Adrenal gland (tissue), 12 donors: ENCODE results near the gene AP2A2. TPM values are rescaled to one million over a fixed set of nuclear protein-coding genes. Genes with fewer than 3 reads are reported as not detected.

Source experiments
- DNase-seq, 7 donors: peaks; one replicate each; pipeline ENCODE4 v3.0.0-alpha.2; 2019 to 2020
- H3K27ac ChIP-seq, 5 donors: fragments of 200-600 bp; sonication (generic) in 4 of 5; 1 replicate in 3 of 5; 2 replicates in 2 of 5; pipeline versions ENCODE4 v1.5.1 to v1.8.0; 2016 to 2020; ENCODE audit warnings: mild to moderate bottlenecking in 1 of 5
- H3K27me3 ChIP-seq: fragments of 200-600 bp; 2 replicates; pipeline ENCODE4 v1.8.0; 2021
- H3K36me3 ChIP-seq, 2 donors: fragments of 200-600 bp; replicated peaks in 1 of 2; 1 replicate in 1 of 2; 2 replicates in 1 of 2; pipeline versions ENCODE4 v1.5.1 to v1.8.0; 2018 to 2022
- H3K4me1 ChIP-seq, 2 donors: fragments of 200-600 bp; replicated peaks in 1 of 2; 1 replicate in 1 of 2; 2 replicates in 1 of 2; pipeline versions ENCODE4 v1.5.1 to v1.8.0; 2018 to 2021
- H3K4me3 ChIP-seq, 4 donors: fragments of 200-600 bp; sonication (generic) in 3 of 4; one replicate each; pipeline ENCODE4 v1.5.1; 2016 to 2018
- H3K9me3 ChIP-seq, 3 donors: fragments of 200-600 bp; sonication (generic) in 1 of 3; replicated peaks in 1 of 3; 1 replicate in 2 of 3; 2 replicates in 1 of 3; pipeline versions ENCODE4 v1.5.1 to v1.8.0; 2016 to 2021
- POLR2A ChIP-seq, 2 donors: fragments of 450-650 bp; IDR thresholded peaks; one replicate each; pipeline ENCODE4 v1.6.1; 2017; ENCODE audit warnings: antibody characterized with exemption in 2 of 2, mild to moderate bottlenecking in 2 of 2, moderate library complexity in 1 of 2
- WGBS, 4 donors: extraction: QIAGEN DNeasy Blood & Tissue Kit in 2 of 4; methylation state at CpG; one replicate each; pipeline versions ENCODE4 v1.1.5 to v1.1.7; 2013 to 2017; 5-methylcytosine and 5-hydroxymethylcytosine counted together
- intact Hi-C, 2 donors: fragments of 100-400 bp; cut with DNase I; formaldehyde crosslinking; loops; one replicate each; pipeline versions ENCODE4 v1.14.1 to v1.15.0; 2022 to 2023
- polyA plus RNA-seq, 3 donors: library from polyadenylated mRNA; stranded (reverse); fragments of 200-250 nt in 2 of 3; fragments of 350-450 nt in 1 of 3; fragmentation: Illumina TruSeq in 1 of 3; extraction: RNeasy Lipid Tissue Mini Kit (QIAGEN cat#74804) in 1 of 3; gene quantifications; one replicate each; pipeline ENCODE4 v1.2.3, GENCODE V29; 2013 to 2014
- total RNA-seq, 9 donors: library from RNA; depleted of rRNA in 4 of 9; stranded (reverse); fragments of >200 nt in 4 of 9; fragments of 120-200 nt in 1 of 9; fragmentation: NEBNext Ultra II Directional in 1 of 9; extraction: Animal tissue kit (Norgen Biotek cat#: 25700) in 1 of 9; gene quantifications; one replicate each; pipeline versions ENCODE4 v1.1.0 to v1.2.4, GENCODE V29; 2013 to 2023
- TF ChIP-seq, protein P1 (sequence below), 6 experiments: fragments of 450-650 bp in 4 of 6; fragments of 200-600 bp in 2 of 6; sonication (generic) in 1 of 6; IDR thresholded peaks; 1 replicate in 5 of 6; 2 replicates in 1 of 6; pipeline versions ENCODE4 v1.5.1 to v1.8.0; 2016 to 2021; ENCODE audit warnings: antibody characterized with exemption in 6 of 6, mild to moderate bottlenecking in 2 of 6, moderate library complexity in 1 of 6
- donor health status: healthy with polysubstance abuse.
- donor health status: Bipolar disorder and iron deficiency.
- donor health status: DM: yes; HTN: yes; CAD: no.
- donor health status: DM: no; HTN: no; CAD: no.
- donor health status: DM: no; HTN: no; CAD: no.
- donor health status: DM: yes; HTN: yes; CAD: no.

The AP2A2 gene
- total and polyA plus RNA-seq, 12 donors: 15.3 to 115 (median 73.1) TPM

DNA sequence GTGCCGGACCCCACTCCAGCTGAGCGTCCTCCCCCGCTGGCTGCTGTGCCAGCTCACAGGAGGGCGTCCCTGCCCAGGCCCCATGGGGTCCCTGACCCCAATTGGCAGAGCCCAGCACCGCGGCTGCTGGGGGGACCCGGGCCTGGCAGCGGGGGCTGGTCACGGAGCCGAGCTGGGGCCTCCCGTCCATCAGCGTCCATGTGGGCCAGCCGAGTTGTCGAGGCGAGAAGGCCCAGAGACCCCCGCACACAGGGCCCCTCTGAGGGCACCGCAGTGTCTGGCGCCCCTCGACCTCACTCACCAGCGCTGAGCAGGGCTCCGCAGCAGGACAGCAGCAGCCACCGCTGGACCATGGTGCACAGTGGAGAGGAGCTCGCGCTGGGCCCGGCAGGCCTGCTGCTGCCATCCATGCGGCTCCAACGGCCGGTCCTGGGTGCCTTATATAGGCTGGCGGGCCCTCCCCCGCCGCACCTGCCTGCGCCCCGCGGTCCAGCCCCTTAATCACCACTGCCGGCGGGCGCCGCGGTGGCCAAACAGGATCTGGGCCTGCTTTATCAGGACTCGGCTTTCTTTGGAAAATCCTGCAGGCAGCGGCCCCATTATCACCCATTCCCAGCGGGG, 110.7 kb downstream of the AP2A2 start, which contains the start of gene MUC6:
TSS of gene MUC6 (minus strand) at position 416 of the 621 bp plus-strand sequence. CDS start at position 353, 63 bp downstream.
- Histone ChIP-seq H3K27me3 (peaks cover 3% of the 10 kb centered on the region), H3K4me3 (no peak within 1 kb of the TSS), H3K36me3 (no peaks in the 10 kb centered on the region), H3K27ac (no peak within 1 kb of the TSS), H3K9me3 (no peaks in the 10 kb centered on the region), H3K4me1 (peaks cover 0 to 4% of the 10 kb centered on the region in 2 donors)
- no peak for DNase-seq
- intact Hi-C loops: no loop called here
- WGBS, 4 donors: 73 to 79% methylated on average over 38 to 39 of the region's 42 CpGs; no CpG with 5 or more reads in 2 of the 4 donors
- no peak for TF ChIP-seq POLR2A (IDR thresholded peaks at IDR 0.05)
- TF ChIP-seq, protein P1, sequence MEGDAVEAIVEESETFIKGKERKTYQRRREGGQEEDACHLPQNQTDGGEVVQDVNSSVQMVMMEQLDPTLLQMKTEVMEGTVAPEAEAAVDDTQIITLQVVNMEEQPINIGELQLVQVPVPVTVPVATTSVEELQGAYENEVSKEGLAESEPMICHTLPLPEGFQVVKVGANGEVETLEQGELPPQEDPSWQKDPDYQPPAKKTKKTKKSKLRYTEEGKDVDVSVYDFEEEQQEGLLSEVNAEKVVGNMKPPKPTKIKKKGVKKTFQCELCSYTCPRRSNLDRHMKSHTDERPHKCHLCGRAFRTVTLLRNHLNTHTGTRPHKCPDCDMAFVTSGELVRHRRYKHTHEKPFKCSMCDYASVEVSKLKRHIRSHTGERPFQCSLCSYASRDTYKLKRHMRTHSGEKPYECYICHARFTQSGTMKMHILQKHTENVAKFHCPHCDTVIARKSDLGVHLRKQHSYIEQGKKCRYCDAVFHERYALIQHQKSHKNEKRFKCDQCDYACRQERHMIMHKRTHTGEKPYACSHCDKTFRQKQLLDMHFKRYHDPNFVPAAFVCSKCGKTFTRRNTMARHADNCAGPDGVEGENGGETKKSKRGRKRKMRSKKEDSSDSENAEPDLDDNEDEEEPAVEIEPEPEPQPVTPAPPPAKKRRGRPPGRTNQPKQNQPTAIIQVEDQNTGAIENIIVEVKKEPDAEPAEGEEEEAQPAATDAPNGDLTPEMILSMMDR (IDR thresholded peaks at IDR 0.05): no peak

DNA sequence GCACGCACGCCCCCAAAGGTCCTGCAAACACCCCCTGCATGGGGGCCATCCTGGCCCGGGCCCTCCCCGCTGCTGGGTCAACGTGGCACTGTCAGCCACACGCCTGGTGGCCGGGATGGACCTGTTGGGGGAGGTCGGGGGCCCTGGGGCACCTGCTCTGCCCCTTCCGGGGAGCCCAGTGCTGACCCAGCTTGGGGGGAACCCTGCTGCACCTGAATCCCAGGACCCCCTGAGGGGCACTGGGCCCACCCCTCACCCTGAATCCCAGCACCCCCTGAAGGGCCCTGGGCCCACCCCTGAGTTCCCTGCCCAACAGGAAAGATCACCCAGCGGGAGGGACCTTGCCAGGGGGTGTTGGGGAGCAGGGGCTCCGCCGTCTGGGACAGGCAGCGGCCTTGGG, 111.3 kb downstream of the AP2A2 start:
- H3K36me3 ChIP-seq: no peaks in the 10 kb centered on the region
- TF ChIP-seq, protein P1 (IDR thresholded peaks at IDR 0.05): no peak
- no peak for TF ChIP-seq POLR2A (IDR thresholded peaks at IDR 0.05)
- H3K4me1 ChIP-seq: peaks cover 0 to 4% of the 10 kb centered on the region in 2 donors
- no peak for DNase-seq
- no peak overlapping the region for H3K4me3 ChIP-seq
- intact Hi-C loops: no loop called here
- H3K27me3 ChIP-seq: peaks cover 4% of the 10 kb centered on the region
- no peaks in the 10 kb centered on the region for H3K9me3 ChIP-seq
- WGBS, 4 donors: 64 to 72% (median 66%) methylated on average over 4 to 13 of the region's 13 CpGs; no CpG with 5 or more reads in 1 of the 4 donors
- H3K27ac ChIP-seq: no peak overlapping the region

DNA sequence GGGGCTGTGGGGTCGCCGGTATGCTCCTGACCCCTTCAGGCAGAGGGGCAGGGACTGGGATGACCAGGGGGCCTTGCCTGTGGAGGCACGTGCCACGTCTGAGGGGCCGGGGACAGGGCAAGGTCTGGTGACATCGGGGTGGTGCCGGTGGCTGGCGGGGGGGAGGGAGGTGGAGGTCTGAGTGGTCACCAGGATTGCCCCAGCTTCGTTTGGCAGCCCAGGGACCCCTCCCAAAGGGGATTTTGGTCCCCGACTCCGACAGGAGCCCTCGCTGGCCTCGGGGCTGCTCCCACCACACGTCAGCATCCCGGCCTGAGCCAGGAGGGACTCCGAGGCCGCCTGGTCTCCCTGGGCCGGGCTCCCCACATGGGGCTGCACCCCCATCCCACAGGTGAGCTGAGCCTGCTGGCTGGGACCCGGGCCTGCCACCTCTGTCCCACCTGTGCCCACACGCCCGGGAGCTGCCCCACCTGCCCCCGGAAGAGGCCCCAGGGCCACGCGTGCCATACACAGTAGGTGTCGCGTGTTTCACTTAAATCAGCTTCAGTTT, 111.9 kb downstream of the AP2A2 start:
- no peaks in the 10 kb centered on the region for H3K9me3 ChIP-seq
- 80 to 97% (median 84%) methylated on average over 6 to 26 of the region's 26 CpGs for WGBS, 4 donors
- H3K4me1 ChIP-seq: peaks cover 0 to 4% of the 10 kb centered on the region in 2 donors
- no peaks in the 10 kb centered on the region for H3K36me3 ChIP-seq
- intact Hi-C loops: no loop called here
- no peak for DNase-seq
- TF ChIP-seq, protein P1 (IDR thresholded peaks at IDR 0.05): no peak
- TF ChIP-seq POLR2A (IDR thresholded peaks at IDR 0.05): no peak
- H3K27ac ChIP-seq: no peak overlapping the region
- H3K4me3 ChIP-seq: no peak overlapping the region
- peaks cover 4% of the 10 kb centered on the region for H3K27me3 ChIP-seq

DNA sequence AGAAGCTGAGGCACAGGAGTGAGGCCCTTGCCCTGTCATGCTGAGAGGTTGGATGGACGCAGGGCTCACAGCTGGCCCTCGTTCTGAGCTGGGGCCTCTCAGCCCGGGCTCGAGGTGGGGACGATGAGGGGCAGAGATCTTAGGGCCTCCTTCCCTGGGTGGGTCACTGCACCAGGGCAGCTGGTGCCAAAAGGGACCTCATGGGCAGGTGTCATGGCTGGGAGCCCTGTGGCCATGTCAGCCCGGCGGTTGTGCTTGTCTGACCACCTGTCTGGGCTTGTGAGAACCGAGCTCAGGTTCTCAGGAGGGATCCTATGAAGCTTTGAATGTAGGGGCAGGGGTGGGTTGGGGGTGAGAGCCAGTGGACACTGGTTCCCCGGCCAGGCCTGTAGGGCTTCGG, 112.7 kb downstream of the AP2A2 start:
- intact Hi-C loops: no loop called here

More for the DNA sequence above, 112.7 kb downstream of the AP2A2 start:
- H3K9me3 ChIP-seq: no peaks in the 10 kb centered on the region
- no peak overlapping the region for H3K4me3 ChIP-seq
- peaks cover 0 to 4% of the 10 kb centered on the region in 2 donors for H3K4me1 ChIP-seq
- H3K36me3 ChIP-seq: no peaks in the 10 kb centered on the region
- 77 to 100% (median 86%) methylated on average over 1 to 10 of the region's 10 CpGs for WGBS, 4 donors
- H3K27me3 ChIP-seq: peaks cover 4% of the 10 kb centered on the region
- H3K27ac ChIP-seq: no peak overlapping the region
- DNase-seq: no peak
- TF ChIP-seq, protein P1 (IDR thresholded peaks at IDR 0.05): no peak
- TF ChIP-seq POLR2A (IDR thresholded peaks at IDR 0.05): no peak
